HG02973 (cell line): Measurements from ENCODE around the gene SDK1.

Experiments used
- ATAC-seq: cut with Tn5 transposase; IDR thresholded peaks from one replicate; pipeline ENCODE4 v1.9.1; 2021; ENCODE audit warnings: moderate library complexity; ENCODE audit not compliant: unreplicated experiment

SDK1 gene

GRCh38 chr7:4113271-4113670 is 812.2 kb downstream of the SDK1 start:
- ATAC-seq = no peak

GRCh38 chr7:4113976-4114375 is 812.9 kb downstream of the SDK1 start:
- no peak for ATAC-seq

DNA sequence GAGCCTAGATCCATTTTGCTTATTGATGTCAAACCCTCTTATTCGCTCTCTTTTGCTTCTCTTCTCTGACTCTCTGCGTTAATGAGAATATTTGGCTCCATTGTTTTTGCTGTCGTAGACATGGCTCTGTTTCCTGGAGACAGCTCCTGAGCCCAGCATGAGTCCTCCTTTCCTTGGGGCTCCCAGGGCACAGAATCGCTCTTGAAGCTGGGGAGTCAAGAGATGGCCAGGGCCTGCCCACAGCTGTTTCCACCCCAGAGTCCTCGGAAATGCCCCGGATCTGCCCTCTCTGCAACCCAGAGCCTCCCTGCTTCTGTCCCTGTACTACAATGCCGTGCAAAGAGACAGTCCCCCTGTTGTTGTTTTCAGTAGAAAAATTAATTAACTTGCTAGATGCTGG is 814.4 kb downstream of the SDK1 start:
- ATAC-seq = no peak

- ATAC-seq = no peak
Observed at GRCh38 chr7:4115941-4116610, 815.0 kb downstream of the SDK1 start.

- no peak for ATAC-seq
Observed at GRCh38 chr7:4119848-4120247, 818.8 kb downstream of the SDK1 start.

DNA sequence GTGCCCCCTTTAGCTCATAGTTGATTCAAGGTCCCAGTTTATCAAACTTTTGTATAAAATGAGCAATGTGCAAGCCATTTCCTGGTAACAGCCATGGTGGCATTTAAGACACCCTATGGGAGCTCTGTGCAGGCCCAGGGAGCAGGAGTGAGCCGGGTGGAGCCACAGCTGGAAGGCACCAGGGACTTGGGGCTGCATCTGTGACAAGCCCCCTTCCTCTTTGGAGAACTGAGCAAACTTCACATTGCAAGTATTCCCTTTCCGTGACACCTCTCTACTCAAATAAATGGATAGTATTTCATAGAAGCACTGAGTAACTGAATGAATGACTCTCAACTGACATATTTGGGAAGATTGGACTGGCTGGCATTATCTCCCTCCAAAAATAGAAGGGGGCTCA is 822.3 kb downstream of the SDK1 start:
- ATAC-seq = no peak

GRCh38 chr7:4123823-4124222 is 822.8 kb downstream of the SDK1 start:
- ATAC-seq = no peak

DNA sequence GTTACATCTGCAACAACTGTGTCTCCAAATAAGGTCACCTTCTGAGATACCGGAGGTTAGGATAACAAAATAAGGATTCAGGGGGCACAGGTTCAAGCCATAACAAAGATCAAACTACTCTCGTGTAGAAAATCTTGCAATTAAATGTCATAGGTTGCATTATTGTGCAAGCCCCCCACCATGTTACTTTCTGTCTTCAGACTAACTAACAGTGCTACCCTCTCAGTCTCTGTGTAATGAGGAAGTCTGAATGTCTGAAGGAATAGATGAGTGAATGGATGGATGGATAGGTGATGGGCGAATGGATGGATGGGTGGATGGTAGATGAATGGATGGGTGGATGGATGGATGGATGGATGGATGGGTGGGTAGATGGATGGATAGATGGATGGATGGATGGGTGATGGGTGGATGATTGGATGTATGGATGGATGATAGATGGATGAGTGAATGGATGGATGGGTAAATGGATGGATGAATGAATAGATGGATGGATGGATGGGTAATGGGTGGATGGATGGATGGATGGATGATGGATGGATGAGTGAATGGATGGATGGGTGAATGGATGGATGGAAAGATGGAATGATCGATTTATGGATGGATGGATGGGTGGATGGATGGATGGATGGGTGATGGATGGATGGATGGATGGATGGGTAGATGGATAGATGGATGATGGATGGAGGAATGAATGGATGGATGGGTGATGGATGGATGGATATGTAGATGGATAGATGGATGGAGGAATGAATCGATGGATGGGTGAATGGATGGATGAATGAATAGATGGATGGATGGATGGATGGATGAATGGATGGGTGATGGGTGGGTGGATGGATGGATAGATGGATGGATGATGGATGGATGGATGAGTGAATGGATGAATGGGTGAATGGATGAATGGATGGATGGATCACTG is 823.8 kb downstream of the SDK1 start:
- ATAC-seq = no peak

DNA sequence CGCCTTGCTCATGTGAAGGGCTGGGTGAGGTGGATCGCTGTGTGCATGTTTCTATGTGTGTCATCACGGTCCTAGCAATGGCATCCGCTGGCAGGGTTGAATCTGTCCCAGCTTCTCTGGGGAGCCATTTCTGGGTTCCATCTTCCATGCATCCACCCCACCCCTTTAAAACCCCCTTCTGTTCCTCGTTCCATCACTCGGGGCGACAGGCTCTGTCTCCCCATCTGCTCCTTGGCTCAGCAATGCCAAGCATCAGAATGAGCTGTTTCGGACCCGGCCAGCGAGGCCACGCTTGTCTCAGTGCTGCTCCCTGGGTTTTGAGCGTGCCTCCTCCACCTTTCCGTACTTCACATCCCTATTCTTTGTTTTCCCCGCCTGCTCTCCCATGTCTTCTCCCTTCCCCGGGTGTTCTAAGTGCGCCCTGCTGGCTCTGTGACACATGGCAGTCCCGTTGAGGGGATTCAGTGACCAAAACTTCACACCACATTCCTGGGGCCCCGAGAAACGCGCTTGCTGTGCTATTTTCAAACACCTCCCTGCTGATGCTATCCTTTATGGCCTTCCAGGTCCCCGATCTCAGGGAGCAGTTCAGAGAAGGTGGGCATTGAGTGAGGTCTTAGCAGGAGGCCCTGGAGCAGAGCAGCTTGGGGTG is 827.0 kb downstream of the SDK1 start:
- no peak for ATAC-seq

DNA sequence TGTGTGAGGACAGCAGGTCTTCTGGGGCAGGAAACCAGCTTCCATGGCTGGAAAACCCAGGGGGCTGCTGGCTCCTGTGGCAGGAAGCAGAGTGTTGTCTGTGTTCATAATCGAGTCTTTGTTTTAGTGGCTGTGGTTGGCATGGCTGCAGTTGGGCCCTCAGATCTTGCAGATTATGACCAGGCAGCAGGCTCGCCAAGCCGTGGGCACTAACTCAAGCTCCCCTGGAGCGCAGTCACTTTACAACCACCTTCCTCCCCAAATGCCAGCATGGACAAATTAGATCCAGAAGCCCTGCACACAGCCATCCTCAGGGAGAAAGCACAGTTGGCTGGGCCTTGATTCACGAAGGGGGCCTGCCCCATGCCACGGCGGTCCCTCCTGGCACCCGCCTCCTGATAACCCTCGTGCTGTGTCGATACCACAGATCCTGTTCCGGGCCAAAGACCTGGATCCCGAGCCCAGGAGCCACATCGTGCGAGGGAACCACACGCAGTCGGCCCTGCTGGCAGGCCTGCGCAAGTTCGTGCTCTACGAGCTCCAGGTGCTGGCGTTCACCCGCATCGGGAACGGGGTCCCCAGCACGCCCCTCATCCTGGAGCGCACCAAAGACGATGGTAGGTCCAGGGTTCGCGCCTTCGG is 828.5 kb downstream of the SDK1 start:
- ATAC-seq = no peak

DNA sequence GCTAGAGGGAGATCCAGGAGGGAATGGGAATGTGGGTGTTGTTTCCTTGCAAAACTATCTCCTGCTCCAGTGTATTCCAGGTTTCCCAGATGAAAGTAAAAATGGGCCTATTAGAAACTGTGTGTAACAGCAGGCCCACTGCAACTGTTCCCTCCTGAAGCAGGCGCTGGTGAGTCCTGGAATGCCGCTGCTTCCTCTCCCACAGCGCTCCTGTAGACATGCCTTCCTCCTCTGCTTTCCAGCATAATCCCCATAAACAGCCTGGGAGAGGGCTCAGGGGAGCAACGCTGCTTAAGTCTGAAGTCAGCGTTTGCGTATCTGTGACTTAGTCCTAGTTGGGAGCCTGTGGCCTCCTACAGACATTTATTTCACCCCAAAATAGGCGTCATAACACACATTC is 830.0 kb downstream of the SDK1 start:
- ATAC-seq = no peak

GRCh38 chr7:4132221-4132620 is 831.2 kb downstream of the SDK1 start:
- ATAC-seq = no peak

- no peak for ATAC-seq
Observed at GRCh38 chr7:4133491-4134044, 832.5 kb downstream of the SDK1 start.

DNA sequence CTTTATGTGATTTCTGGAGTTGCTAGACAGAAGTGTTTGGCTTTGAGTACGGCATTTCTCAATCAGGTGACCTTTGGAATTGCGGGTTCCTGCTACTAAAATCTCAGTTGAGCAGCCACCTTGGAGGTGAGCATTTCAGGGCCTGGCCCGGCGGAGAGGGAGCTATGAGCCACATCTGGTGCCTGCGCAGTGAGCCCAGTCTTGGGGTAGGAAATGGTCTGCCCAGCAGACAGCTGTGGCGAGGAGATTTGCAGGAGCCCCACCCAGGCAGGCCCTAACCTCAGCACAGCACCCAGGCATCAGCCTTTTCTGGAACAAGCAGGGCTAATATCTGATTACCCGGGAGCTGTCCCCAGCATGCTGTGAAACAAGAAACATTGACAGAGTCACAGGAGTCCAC is 833.2 kb downstream of the SDK1 start:
- ATAC-seq = no peak

- ATAC-seq = no peak
Observed at GRCh38 chr7:4134631-4135030, 833.6 kb downstream of the SDK1 start.

DNA sequence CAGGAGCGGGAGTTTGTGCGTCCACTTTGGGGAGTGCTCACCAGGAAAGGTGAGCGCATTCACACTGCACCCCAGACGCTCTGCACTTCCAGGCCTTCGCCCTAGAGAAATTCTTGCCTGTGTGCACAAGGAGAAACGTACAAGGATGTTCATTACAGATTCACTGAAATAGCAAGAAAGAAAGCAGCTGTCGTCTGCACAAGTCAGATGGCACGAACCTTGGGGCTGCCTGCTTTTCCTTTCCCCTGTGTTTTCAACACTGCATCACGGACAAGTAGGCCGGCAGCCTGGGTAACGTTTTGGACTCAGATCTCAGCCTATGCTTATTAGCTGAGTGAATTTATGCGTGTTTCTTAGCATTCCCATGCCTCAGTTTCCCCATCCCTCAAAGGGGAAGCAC is 834.2 kb downstream of the SDK1 start:
- ATAC-seq = no peak

DNA sequence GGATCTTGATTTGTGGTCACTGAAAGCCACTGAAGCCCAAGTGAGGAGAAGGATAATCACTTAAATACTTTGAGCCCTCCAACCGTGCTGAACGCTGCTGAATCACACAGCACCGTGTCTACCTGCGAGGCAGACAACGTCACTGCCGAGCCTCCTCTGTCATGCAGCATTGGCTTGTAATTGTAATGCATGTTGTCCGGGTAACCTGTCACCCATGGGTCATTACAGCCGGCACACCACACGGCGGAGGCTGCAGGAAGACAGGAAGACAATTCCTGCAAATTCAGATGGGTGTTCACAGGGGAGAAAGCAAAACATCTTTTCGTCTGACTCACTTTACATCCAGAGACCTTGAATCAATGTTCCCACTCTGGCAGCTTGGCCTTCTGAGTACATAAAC is 835.0 kb downstream of the SDK1 start:
- ATAC-seq = no peak

DNA sequence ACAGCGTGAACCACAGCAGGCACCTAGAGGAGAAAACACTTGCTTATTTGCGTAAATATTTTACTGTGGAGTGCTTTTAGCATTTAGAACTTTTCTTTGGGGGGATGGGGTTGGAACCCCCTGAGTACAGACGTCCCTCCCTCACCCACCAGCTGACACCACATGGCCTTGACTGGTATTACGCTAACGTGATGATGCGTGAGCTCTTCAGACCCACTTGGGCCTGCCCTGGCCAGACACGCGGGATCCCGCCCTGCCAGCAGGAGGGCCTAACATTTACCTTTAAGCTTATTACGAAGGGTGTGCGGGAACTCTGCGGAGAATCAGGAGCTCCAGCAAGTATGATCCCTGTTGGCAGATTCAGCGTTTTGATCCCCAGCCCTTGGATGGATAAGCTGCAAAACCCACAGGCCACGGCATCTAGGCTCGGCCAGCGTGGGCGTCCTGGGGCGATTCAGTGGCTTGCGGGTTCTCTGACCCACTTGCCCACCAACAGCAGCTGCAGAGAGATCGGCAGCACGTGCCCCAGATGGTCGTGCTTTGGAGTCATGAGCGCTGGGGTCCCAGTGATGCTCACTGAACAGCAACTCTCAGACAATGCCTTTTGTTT is 835.6 kb downstream of the SDK1 start:
- ATAC-seq = no peak

DNA sequence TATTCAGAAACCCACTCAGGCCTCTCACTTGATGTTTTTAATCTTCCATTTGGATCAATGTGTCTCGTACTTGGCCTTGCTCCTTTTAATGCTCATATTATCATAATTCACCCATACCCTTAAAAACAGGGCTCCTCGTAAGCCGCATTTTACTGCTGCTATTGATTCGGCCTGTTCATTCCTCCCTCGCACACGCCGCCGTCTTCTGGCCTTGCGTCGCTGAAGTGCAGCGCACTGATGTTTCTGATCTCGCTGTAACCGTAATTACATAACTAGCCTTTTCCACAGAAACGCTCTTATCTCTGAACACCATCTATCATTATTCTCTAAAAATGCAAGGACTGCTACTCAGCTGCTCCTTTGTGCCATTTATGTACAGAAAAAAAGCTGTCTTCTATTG is 836.5 kb downstream of the SDK1 start:
- no peak for ATAC-seq

DNA sequence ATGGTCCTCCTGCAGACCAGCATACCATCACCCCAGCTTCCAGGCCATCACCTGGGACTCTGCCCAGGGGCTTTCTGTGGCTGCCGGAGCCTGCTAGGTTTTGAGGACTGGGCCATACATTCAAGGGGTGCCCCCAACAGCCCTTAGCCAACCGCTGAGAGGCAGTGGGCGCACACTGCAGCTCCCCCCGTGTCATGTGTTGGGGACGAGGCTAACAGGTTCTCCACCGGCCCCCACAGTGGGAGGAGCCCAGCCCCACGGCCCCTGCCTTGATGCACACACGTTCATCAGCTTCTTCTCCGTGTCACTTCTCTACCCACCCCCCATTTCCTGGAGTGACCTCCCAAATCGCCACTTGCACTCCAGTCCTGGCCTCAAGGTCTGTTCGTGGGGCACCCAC is 837.8 kb downstream of the SDK1 start:
- no peak for ATAC-seq
